ENCODE results near the gene COL4A1.

The COL4A1 gene

DNA sequence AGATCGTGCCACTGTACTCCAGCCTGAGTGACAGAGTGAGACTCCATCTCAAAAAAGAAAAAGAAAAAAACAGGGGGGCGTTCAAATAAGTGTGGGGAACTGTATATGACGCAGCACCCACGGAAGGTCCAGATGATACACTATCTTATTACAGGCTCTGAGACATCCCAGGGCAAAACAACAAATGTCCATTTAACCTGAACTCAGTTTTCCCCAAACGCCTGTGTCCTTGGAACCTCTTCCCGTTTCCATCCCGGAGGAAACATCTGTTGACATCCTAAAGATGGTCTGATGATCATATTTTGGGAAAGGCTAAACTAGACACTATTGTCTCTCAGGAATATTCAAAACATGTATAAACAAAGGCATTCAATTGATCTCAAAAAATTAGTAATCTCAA is 72.4 kb downstream of the COL4A1 start:
- DNase-seq: no peak

DNA sequence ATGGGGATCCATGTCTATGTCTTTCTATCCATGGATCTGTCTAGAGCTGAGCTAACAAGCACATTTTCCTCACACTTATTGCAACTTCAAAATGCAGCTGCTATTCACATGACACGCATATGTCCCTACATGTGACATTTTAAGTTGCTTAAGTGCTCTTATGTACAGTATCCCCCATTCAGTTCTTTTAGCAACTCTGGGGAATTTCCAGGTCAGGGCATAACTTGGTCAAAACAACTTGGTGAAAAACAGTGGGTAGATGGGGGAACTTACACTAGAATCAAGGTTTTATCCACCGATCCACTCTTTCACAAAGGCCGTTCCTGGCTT is 73.0 kb downstream of the COL4A1 start:
- DNase-seq: no peak

DNA sequence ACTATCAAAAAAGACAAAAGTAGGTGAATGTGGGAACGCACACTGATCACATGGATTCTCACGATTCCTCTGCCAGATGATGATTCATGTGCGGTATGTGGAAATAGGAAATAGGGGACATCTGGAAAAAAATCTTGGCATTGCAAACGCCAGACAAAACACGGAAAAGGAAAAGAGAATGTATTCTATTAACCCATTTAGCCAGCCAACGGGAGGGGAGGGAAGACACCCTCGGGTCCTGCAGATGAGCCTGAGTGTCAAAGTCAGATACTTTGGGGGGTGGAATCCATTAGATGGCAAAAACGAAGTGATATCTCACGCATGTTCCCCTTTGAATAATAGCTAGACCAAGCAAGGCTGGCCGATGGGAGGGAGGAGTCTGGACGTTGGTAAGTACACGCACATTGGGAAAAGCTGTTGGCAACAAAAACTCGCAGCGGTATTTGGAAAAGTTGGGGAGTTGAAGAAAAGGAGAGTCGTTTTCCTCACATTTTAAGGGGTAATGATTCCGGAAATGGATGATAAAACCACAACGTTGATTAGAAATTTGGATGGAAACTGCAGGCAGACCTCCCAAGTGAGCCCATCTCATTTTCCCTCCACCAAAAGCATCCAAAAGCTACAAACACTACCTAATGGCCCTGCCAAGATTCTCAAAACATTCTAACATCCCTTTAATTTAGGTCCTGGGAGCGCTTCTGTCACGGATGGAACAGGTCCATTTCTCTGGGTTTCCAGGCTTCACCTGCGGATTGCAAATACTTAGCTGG is 73.6 kb downstream of the COL4A1 start:
- DNase-seq: no peak

DNA sequence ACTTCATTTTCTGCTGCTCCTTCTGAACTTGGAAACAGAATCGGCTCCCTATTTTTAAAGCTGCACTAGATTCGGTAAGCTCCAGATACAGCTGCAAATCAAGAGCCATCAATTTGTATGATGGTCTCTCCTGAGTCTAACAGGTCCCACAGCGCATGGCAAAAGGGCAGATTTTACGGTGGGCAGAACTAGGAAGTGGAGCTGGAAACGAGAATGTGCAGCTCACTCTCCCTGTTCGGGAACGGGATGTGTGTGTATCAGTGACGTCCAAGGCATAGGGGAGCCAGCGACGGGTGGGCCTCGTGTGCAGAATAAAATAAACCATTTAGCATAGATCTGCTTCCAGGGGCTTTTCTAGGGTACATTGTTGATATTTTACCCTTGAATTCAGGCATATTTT is 74.2 kb downstream of the COL4A1 start:
- DNase-seq: no peak

DNA sequence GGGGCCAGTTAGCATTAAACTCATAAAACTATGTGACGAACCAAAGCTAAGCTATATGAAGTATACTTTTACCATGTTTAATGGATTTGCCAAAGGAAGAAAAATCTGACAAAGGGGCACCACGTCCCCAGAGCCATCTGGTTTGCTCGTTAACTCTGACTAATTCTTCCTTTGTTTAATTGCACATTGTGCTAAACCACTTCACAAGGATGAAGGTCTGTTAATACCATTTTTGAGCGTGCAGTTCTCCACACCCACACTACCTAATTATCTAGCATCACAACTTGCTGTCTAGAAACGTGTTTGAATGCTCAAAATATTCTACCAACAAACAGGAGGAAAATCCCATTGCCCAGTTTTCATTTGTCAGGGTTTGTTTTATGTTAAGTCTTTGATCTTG is 74.8 kb downstream of the COL4A1 start:
- DNase-seq: no peak

GRCh38 chr13:110231348-110232047 is 75.5 kb downstream of the COL4A1 start:
- no peak for DNase-seq

- no peak for DNase-seq
These were observed 76.2 kb downstream of the COL4A1 start for GRCh38 chr13:110230661-110231347.

GRCh38 chr13:110229905-110230563 is 76.9 kb downstream of the COL4A1 start:
- no peak for DNase-seq

DNA sequence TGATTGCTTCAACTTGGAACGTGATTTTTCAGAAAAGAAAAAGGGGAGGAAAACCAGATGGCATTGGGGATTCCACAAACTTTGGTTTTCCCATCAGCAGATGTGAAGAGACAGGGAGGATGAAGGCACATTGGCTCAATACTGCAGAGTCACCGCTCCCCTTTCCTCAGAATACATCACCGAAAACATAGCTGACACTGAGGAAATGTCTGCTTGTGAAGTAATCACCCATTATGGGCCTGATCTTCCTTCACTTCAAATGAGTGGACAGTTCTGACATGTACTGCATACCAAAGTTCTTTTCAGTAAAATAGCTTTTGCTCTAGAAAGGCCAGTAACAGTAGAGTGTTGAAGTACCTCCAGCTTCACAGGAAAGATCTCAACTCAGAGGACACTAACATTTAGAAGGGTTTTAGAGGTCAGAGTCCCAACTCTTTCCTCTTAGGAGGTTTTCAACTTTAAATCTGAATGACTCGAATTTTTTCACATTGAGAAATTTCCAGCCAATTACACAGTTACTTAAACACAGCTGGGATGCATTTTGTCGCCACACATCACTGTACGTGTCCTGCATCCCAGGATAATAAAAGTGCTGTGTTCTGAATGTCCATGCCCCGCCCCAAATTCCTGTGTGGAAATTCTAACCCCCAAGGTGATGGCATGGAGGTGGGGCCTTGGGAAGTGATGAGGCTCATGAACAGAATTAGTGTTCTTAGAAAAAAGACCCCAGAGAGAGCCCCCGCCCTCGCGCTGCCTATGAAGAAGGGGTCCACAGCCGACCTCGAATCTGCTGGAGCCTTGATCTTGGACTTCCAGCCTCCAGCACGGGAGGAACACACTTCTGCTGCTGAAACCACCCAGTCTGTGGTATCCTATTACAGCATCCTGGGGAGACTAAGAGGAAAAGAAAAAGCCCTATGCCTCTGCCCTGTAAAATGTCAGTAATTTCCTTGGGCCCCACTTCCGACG is 77.7 kb downstream of the COL4A1 start:
- DNase-seq: no peak

GRCh38 chr13:110227864-110228643 is 78.9 kb downstream of the COL4A1 start:
- DNase-seq: no peak

DNA sequence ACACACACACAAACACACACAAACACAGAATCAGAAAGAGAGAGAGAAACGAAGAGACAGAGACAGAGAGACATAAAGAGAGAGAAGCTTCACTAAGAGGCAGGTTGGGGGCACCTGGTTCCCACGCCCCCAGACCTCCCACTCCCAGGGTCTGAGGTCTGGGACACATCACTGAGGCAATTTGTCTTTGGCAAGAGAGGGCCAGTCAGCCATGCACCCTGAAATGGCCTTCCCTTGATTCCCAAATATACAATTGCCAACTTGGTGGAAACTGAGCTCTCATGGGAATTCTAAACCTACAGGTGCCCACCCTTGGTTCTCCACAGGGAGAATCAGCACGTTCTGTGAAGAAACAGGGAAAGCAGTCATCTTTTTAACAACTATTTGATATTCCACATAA is 79.5 kb downstream of the COL4A1 start:
- no peak for DNase-seq

DNA sequence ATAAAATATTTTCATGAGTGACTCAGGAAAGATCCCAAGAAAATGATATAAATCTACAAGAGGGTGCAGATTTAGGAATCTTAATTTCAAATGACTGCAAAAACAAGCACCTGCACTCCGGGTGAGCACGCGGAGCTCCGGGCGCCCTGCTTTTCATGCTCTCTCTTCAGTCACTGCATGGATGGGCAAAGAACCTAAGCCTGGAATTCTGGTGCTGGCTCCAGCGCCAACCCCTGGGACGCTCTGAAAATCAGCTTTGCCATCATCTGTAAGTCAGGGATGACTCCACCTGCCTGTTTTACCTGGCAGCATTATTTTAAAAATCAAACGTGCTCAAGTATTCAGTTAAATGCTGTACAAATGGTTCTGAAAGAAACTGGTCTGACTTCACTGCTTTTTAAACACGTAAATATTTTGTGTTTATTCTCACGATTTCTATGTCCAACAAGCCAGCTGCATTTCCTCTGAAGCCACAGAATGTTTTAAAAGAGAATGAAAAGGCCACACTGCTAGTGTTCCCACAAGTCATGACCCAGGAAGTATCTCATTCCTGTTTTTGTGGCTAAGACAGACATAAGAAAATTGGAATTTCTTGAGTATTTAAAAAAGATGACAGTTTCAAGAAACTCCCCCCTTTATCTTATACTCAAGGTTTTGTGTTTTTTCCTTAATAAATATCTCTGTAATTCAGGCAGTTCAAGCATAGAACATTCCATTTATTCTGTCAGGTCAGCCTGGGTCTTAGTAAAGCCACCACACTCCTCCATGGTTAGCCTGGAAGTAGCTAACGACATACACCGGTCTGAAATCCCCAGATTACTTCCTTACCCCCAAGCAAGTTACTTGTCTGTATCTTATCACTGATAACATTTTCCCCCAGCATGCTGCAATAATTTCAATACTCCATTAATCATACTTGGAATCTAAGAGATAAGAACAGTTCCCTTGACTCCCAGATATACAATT is 81.1 kb downstream of the COL4A1 start:
- no peak for DNase-seq

DNA sequence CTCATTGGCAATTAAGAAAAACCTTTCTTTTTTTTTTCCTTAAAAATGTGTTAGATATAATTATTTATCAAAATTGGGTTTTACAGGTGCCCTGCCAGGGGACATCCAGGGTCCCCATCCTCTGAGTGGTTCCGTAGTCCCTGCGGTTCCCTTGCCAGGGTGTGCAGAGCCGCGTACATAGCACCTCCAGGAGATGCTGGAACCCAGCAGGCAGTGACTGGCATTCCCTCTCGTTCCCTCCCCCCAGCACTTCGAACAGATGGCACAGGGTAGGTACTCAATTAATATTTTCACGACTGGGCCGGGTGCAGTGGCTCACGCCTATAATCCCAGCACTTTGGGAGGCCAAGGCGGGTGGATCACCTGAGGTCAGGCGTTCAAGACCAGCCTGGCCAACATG is 82.0 kb downstream of the COL4A1 start:
- DNase-seq: no peak

DNA sequence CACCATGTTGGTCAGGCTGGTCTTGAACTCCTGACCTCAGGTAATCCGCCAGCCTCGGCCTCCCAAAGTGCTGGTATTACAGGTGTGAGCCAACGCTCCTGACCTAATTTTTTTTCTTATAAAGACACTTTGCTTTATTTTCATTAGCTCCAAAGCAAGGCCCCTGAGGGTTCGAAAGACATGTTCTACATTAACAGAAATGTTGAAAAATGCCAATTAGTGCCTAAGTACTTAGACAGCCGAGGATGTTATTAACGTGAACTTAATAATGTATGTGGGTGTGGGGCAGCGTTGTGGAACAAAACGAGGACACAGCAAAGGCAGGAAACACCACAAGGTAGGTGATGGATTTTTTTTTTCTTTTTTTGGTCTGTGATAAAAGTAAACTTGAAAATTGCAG is 82.4 kb downstream of the COL4A1 start:
- no peak for DNase-seq

DNA sequence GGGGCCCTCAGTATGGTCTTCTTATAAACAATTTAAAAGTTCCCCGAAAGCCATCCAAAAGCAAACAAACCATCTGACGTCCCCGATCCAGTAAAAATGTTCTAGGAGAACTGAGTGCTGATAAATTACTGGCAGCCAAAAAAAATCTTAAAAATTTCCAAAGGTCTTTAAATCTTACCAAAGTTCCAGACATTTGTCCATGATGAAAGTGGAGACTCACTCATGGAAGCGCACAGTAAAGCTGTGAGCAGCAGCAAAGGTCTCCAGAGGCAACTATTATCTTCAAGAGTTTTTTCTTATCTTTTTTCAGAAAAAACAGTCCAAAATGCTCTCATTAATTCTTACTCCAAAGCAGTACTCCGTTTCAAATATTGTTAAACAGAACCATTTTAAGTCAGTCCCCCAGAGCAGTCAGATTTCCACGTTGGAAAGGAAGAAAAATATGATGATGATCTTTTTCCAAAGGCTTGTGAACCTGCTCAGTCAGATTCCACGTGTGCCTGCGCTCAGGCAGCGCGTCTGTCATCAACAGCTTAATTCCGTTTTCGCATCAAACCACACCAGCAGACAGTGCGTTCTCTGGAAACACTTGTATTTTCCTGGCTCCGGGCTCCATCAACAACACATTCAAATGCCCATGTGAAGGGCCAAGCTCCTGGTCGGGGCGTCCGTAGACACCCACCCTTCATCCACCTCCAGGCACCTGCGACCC is 85.4 kb downstream of the COL4A1 start:
- DNase-seq: no peak

DNA sequence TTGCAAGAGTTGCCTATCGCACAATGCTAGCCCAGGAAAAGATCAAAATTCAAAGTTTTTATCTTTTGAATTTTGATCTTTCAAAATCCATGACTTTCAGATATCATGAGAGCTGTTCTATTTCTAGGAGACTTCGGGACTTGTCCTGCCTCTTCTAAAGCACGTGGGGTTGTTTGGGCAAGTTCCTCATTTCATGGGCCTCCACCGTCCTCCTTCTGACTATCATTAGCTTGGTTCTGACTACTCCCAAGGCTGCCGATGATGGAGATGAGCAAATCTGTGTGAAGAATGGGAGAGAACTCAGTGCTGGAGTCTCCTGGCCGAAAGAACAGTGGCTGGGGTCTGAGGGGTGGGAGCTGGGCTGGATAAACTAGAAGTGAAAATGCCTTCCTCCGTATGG is 86.5 kb downstream of the COL4A1 start:
- no peak for DNase-seq

- no peak for DNase-seq
These were observed 88.3 kb downstream of the COL4A1 start for GRCh38 chr13:110218581-110219201.

- no peak for DNase-seq
These were observed 89.1 kb downstream of the COL4A1 start for GRCh38 chr13:110217811-110218210.

GRCh38 chr13:110217085-110217484 is 89.9 kb downstream of the COL4A1 start:
- DNase-seq: no peak

All from activated CD4-positive, alpha-beta T cell treated with anti-CD3 and anti-CD28 coated beads, Interleukin-2, amount 50 U/mL, for 4 hours (primary cell).